HG02798 (cell line): Measurements from ENCODE around the gene GNB1.

Experiments used
- ATAC-seq: cut with Tn5 transposase; IDR thresholded peaks from one replicate; pipeline ENCODE4 v1.9.1; 2021; ENCODE audit warnings: mild to moderate bottlenecking; ENCODE audit not compliant: unreplicated experiment, poor library complexity

GNB1 gene

GRCh38 chr1:1832820-1833219 lies 58.1 kb downstream of the GNB1 start:
- ATAC-seq, result no peak

GRCh38 chr1:1832166-1832565 lies 58.7 kb downstream of the GNB1 start:
- no peak for ATAC-seq

GRCh38 chr1:1827089-1827848 lies 63.6 kb downstream of the GNB1 start:
- ATAC-seq, result no peak

GRCh38 chr1:1826356-1827088 lies 64.4 kb downstream of the GNB1 start:
- ATAC-seq, result no peak

GRCh38 chr1:1825217-1825616 lies 65.7 kb downstream of the GNB1 start:
- ATAC-seq, result no peak

GRCh38 chr1:1819762-1820161 lies 71.1 kb downstream of the GNB1 start:
- ATAC-seq, result no peak

GRCh38 chr1:1817221-1817620 lies 73.7 kb downstream of the GNB1 start:
- no peak for ATAC-seq

GRCh38 chr1:1815606-1816281 lies 75.1 kb downstream of the GNB1 start:
- ATAC-seq, result no peak

- ATAC-seq, result no peak
Measured at GRCh38 chr1:1809489-1809888, 81.4 kb downstream of the GNB1 start.

- no peak for ATAC-seq
Measured at GRCh38 chr1:1808206-1808605, 82.7 kb downstream of the GNB1 start.

- no peak for ATAC-seq
Measured at GRCh38 chr1:1806890-1807289, 84.0 kb downstream of the GNB1 start.

GRCh38 chr1:1804301-1804700 lies 86.6 kb downstream of the GNB1 start:
- no peak for ATAC-seq

GRCh38 chr1:1802871-1803270 lies 88.0 kb downstream of the GNB1 start:
- ATAC-seq, result no peak

- ATAC-seq, result peak; percentile 69
Measured at GRCh38 chr1:1799716-1800115, 91.2 kb downstream of the GNB1 start.

GRCh38 chr1:1797731-1798341 lies 93.1 kb downstream of the GNB1 start:
- no peak for ATAC-seq

GRCh38 chr1:1796466-1796865 lies 94.4 kb downstream of the GNB1 start:
- no peak for ATAC-seq

GRCh38 chr1:1794999-1795398 lies 95.9 kb downstream of the GNB1 start:
- ATAC-seq, result no peak

GRCh38 chr1:1793481-1794244 lies 97.2 kb downstream of the GNB1 start:
- ATAC-seq, result no peak

- ATAC-seq, result no peak
Measured at GRCh38 chr1:1788646-1789431, 102.0 kb downstream of the GNB1 start.
